Brain microvascular endothelial cell (primary cell): ENCODE measurements around the gene SMAD6.
A peak's percentile ranks its signal among the peaks of the same experiment; 100 is the strongest.

ENCODE experiments used
- DNase-seq: peaks from one replicate; pipeline ENCODE4 v3.0.0-alpha.2; 2020
- H3K27ac ChIP-seq: fragments of 250-450 bp; sonication (Bioruptor Pico); 2 replicates; pipeline ENCODE4 v1.5.1; 2020; ENCODE audit warnings: mild to moderate bottlenecking, moderate library complexity
- H3K27me3 ChIP-seq: fragments of 250-450 bp; sonication (Bioruptor Pico); replicated peaks from 2 replicates; pipeline ENCODE4 v1.5.1; 2020; ENCODE audit warnings: mild to moderate bottlenecking
- H3K36me3 ChIP-seq: fragments of 250-450 bp; sonication (Bioruptor Pico); replicated peaks from 2 replicates; pipeline ENCODE4 v1.5.1; 2020; ENCODE audit warnings: mild to moderate bottlenecking
- H3K4me3 ChIP-seq: 2 replicates; pipeline ENCODE4 v1.5.1; 2011; ENCODE audit warnings: low read depth, mild to moderate bottlenecking, control low read depth, low read length, moderate library complexity
- in situ Hi-C: cut with HindIII; loops from 2 replicates; pipeline ENCODE4 v1.10.0; 2017; ENCODE audit warnings: low sequenced_read_pairs, low pct_ligation_motif_present
- TF ChIP-seq, protein P1 (sequence below): IDR thresholded peaks from 2 replicates; pipeline ENCODE4 v1.5.1; 2011; ENCODE audit warnings: low read depth, mild to moderate bottlenecking, moderate library complexity, low read length, control low read depth, inconsistent platforms; ENCODE audit errors: missing control alignments

Gene SMAD6

DNA sequence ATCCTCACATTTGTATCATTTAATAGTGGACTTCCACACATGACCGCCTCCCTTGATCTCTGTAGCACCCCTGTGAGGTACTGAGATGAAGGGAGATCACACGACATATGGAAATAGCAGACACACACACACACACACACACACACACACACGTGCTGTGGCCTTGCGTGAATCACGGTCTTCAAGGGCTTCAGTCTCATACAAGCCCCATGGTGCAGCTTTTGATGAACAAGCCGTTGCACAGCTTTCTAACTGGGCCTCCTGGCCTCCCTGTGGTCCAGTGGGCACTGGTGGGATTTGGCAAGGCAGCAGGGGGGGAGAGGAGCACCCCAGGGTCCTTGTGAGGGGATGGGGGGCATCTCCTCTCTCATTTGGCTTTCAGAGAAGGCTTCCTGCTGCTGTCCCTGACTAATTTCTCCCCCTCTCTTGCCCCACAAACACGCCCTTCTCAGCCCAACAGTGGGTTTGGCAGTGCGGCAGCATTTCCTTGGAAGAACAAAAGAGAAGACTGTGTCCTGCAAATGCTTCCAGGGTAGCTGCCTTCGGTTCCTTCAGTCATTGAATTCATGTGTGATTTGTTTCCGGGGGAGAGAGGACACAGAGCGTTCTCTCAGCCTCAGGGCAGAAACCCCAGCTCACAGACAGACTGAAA lies 98.7 kb downstream of the SMAD6 start:
- in situ Hi-C loops, result no loop called here
- Histone ChIP-seq H3K27ac (no peak overlapping the region), H3K27me3 (no peaks in the 10 kb centered on the region), H3K36me3 (no peaks in the 10 kb centered on the region), H3K4me3 (no peak overlapping the region)
- DNase-seq, result no peak
- TF ChIP-seq, protein P1, sequence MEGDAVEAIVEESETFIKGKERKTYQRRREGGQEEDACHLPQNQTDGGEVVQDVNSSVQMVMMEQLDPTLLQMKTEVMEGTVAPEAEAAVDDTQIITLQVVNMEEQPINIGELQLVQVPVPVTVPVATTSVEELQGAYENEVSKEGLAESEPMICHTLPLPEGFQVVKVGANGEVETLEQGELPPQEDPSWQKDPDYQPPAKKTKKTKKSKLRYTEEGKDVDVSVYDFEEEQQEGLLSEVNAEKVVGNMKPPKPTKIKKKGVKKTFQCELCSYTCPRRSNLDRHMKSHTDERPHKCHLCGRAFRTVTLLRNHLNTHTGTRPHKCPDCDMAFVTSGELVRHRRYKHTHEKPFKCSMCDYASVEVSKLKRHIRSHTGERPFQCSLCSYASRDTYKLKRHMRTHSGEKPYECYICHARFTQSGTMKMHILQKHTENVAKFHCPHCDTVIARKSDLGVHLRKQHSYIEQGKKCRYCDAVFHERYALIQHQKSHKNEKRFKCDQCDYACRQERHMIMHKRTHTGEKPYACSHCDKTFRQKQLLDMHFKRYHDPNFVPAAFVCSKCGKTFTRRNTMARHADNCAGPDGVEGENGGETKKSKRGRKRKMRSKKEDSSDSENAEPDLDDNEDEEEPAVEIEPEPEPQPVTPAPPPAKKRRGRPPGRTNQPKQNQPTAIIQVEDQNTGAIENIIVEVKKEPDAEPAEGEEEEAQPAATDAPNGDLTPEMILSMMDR, result no peak

DNA sequence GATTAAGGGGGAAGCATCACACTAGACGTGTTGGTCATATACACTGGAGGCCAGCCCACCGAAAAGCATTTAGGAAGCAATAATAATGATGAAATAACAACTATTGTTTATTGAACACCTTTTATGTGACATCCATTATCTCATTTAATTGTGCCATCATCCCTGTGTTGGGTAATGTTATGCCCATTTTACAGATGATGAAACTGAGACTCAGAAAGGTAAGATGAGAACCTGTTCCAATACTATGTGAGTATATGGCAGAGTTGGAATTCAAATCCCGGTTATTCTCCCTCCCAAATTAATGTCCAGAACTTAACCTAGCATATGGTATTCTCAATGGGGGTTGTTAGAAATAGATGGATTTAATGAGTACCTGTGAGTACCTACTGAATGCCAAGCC lies 99.2 kb downstream of the SMAD6 start:
- no peak for DNase-seq
- Histone ChIP-seq H3K36me3 (no peaks in the 10 kb centered on the region), H3K27me3 (no peaks in the 10 kb centered on the region), H3K4me3 (no peak overlapping the region), H3K27ac (no peak overlapping the region)
- in situ Hi-C loops, result no loop called here
- TF ChIP-seq, protein P1, result no peak

DNA sequence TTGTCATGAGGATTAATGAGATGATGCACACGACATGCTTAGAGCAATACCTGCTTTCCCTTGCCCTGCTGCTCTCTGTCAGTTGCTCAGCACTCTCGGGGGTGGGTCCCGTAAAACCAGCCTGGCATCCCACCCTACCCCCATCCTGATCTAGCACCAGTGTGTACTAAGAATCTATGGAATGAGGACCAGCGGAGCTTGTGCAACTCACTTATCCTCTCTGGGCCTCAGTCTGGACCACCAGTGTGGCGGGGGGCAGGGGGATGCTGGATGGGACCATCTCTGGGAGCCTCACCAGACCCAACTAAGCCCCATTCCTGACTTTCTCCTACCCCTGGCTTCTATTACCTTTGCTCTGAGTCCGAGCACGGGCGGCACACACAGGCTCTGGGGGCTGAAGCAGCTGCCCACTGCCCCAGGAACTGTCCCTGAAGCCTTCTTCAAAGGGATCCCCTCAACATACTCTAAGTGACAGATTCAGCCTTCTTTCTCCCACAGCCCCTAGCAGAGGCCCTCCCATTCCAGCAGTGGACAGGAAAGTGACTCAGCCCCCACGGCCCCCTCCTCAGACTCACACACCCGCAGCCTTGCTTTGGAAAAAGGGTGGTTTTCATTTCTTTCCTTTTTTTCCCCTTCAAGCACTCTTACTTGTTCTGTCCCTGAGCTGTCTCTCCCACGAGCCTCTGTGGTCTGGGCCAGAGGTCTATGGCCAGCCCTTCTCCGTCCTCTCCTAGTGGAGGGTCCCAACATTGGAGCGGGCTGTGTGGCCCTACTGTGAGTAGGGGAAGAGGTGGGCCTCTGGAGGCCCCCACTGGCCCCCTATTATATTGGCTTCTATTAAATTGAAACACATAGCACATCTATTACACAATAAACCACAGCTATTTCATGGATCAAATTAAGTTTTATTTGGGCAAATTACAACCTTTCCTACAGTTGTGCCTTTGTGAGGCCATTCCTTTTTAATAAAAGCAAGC lies 100.3 kb downstream of the SMAD6 start:
- Histone ChIP-seq H3K27ac (peak overlapping the region; percentile 69), H3K27me3 (no peaks in the 10 kb centered on the region), H3K4me3 (no peak overlapping the region), H3K36me3 (no peaks in the 10 kb centered on the region)
- peak; percentile 31 for DNase-seq
- TF ChIP-seq, protein P1, result no peak
- in situ Hi-C loops, result no loop called here

DNA sequence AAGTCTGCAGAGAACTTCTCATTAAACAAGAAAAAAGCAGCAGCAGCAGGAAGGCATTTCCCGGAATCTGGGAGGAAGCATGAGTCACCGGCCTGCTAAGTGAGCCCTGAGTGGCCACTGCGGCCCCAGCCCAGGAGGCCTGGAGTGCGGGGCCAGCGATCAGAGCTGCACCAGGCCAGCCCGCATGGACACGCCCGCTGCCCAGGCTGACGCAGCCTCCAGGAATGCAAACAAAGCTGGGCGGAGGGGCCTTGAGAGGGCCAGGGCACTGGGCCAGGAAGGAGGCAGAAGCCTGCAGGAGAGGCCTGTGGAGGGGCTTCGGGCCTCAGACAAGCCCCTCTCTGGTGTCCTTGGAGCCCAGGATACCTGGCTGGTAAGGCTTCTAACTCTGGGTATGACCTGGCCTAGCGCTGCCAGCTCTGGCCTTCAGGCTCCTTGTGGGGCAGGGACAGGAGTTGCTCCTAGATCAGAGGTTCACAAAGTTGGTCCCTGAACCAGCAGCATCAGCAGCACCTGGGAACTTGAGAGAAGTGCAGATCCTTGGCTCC lies 101.2 kb downstream of the SMAD6 start:
- TF ChIP-seq, protein P1, result no peak
- peak; percentile 95 for DNase-seq
- in situ Hi-C loops, result no loop called here
- no peak overlapping the region for H3K4me3 ChIP-seq
- H3K27me3 ChIP-seq, result no peaks in the 10 kb centered on the region
- peak overlapping the region; percentile 69 for H3K27ac ChIP-seq
- H3K36me3 ChIP-seq, result no peaks in the 10 kb centered on the region

DNA sequence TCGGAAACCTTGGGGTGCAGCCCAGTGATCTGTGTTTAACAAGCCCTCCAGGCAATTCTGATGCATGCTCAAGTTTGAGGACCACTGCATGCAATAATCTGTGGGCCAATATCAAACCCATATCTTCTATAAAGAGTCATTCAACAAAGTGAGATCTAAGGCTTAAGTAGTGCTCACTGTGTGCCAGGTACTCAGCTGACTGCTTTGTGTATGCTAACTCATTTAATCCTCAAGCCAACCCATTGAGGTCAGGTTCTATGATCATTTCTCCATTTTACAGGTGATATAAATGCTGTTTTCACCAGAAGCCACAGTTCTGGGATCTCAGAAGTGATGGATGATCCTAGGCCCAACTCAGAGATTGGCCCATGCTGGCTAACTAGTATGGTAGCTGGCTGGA lies 101.7 kb downstream of the SMAD6 start:
- Histone ChIP-seq H3K36me3 (no peaks in the 10 kb centered on the region), H3K27ac (no peak overlapping the region), H3K4me3 (no peak overlapping the region), H3K27me3 (no peaks in the 10 kb centered on the region)
- in situ Hi-C loops, result no loop called here
- TF ChIP-seq, protein P1, result no peak
- DNase-seq, result no peak
